K562 (cell line): ENCODE data around the gene RBFA. TPM values are rescaled to one million over a fixed set of nuclear protein-coding genes. Genes with fewer than 3 reads are reported as not detected.

Experiments used
- ARID1B ChIP-seq: fragments of 450-650 bp; IDR thresholded peaks from 2 replicates; pipeline ENCODE4 v1.6.1; 2016; ENCODE audit warnings: antibody characterized with exemption, mild to moderate bottlenecking, inconsistent platforms
- ASH1L ChIP-seq: fragments of 450-650 bp; IDR thresholded peaks from 2 replicates; pipeline ENCODE4 v1.6.1; 2018; ENCODE audit warnings: borderline replicate concordance, mild to moderate bottlenecking, low read depth; ENCODE audit not compliant: partially characterized antibody
- BRD9 ChIP-seq: fragments of 450-650 bp; IDR thresholded peaks from 2 replicates; pipeline ENCODE4 v1.6.1; 2018; ENCODE audit warnings: low read depth; ENCODE audit not compliant: partially characterized antibody
- CBFA2T3 ChIP-seq: fragments of 450-650 bp; IDR thresholded peaks from 2 replicates; pipeline ENCODE4 v1.6.1; 2017
- CBFB ChIP-seq: sonication (generic); formaldehyde crosslinking; IDR thresholded peaks from 2 replicates; pipeline ENCODE4 v1.4.0; 2020; ENCODE audit warnings: mild to moderate bottlenecking, missing genetic modification reagents
- CHCHD3 ChIP-seq: fragments of 250-450 bp; sonication (Bioruptor Pico); IDR thresholded peaks from 2 replicates; pipeline ENCODE4 v2.1.2; 2022; ENCODE audit warnings: mild to moderate bottlenecking
- GATA2 ChIP-seq: sonication (generic); formaldehyde crosslinking; IDR thresholded peaks from 2 replicates; pipeline ENCODE4 v1.4.0; 2020; ENCODE audit warnings: mild to moderate bottlenecking, missing genetic modification reagents
- KDM2B ChIP-seq: fragments of 250-450 bp; sonication (Bioruptor Pico); IDR thresholded peaks from 2 replicates; pipeline ENCODE4 v1.8.0; 2021; ENCODE audit warnings: mild to moderate bottlenecking, moderate library complexity
- KDM4B ChIP-seq, 2 experiments: fragments of 450-650 bp in 1 of 2; sonication (generic) in 1 of 2; IDR thresholded peaks; 2 replicates each; pipeline ENCODE4 v1.6.1; 2016 to 2017; ENCODE audit warnings: borderline replicate concordance in 2 of 2, antibody characterized with exemption in 1 of 2, low read depth in 1 of 2, mild to moderate bottlenecking in 1 of 2
- MCM7 ChIP-seq, 2 experiments: fragments of 450-650 bp; IDR thresholded peaks; 2 replicates each; pipeline ENCODE4 v1.6.1; 2016 to 2018
- MECOM ChIP-seq: fragments of 250-450 bp; sonication (Bioruptor Pico); IDR thresholded peaks from 2 replicates; pipeline ENCODE4 v1.8.0; 2022; ENCODE audit warnings: inconsistent platforms
- MTA2 ChIP-seq: fragments of 450-650 bp; IDR thresholded peaks from 2 replicates; pipeline ENCODE4 v1.6.1; 2016; ENCODE audit warnings: low read depth
- NCOA6 ChIP-seq: fragments of 450-650 bp; IDR thresholded peaks from 2 replicates; pipeline ENCODE4 v1.6.1; 2017; ENCODE audit warnings: mild to moderate bottlenecking
- PCBP1 ChIP-seq: fragments of 200-400 bp; formaldehyde crosslinking; IDR thresholded peaks from 2 replicates; pipeline ENCODE4 v1.6.1; 2018; ENCODE audit warnings: mild to moderate bottlenecking, low read depth, low read length; ENCODE audit not compliant: poor library complexity, severe bottlenecking
- POLR2B ChIP-seq: fragments of 450-650 bp; IDR thresholded peaks from 2 replicates; pipeline ENCODE4 v1.6.1; 2018; ENCODE audit warnings: low read depth; ENCODE audit not compliant: partially characterized antibody
- RCOR1 ChIP-seq, 2 experiments: IDR thresholded peaks; 2 replicates each; pipeline ENCODE4 v1.6.1; 2012; ENCODE audit warnings: low read depth in 2 of 2, low read length in 2 of 2, borderline replicate concordance in 1 of 2, improper control_type of control experiment in 1 of 2
- RFX7 ChIP-seq: fragments of 250-450 bp; sonication (Bioruptor Pico); IDR thresholded peaks from 2 replicates; pipeline ENCODE4 v1.5.1; 2021; ENCODE audit warnings: mild to moderate bottlenecking
- SOX6 ChIP-seq: fragments of 450-650 bp; IDR thresholded peaks from 2 replicates; pipeline ENCODE4 v1.6.1; 2014; ENCODE audit warnings: mild to moderate bottlenecking
- TFAP4 ChIP-seq: sonication (generic); formaldehyde crosslinking; IDR thresholded peaks from 2 replicates; pipeline ENCODE4 v1.8.0; 2022; ENCODE audit warnings: missing genetic modification reagents, mild to moderate bottlenecking, moderate library complexity, borderline replicate concordance
- THAP12 ChIP-seq: fragments of 250-450 bp; sonication (Bioruptor Pico); IDR thresholded peaks from 2 replicates; pipeline ENCODE4 v1.9.0; 2021; ENCODE audit warnings: mild to moderate bottlenecking, inconsistent platforms
- THRB ChIP-seq: fragments of 450-650 bp; formaldehyde crosslinking; conservative IDR thresholded peaks from 2 replicates; pipeline ENCODE4 v1.4.0; 2022; ENCODE audit warnings: mild to moderate bottlenecking, missing genetic modification characterization
- ZNF253 ChIP-seq: fragments of 250-450 bp; sonication (Bioruptor Pico); conservative IDR thresholded peaks from 2 replicates; pipeline ENCODE4 v1.6.1; 2021; ENCODE audit warnings: mild to moderate bottlenecking
- ZNF316 ChIP-seq: fragments of 450-650 bp; IDR thresholded peaks from 2 replicates; pipeline ENCODE4 v1.6.1; 2016
- polyA plus RNA-seq, 8 experiments: library from polyadenylated mRNA; depleted of rRNA in 4 of 8; stranded (reverse) in 5 of 8; unstranded in 3 of 8; fragments of >200 nt; fragmentation: Nextera tagmentation in 2 of 8; fragmentation: Illumina TruSeq in 1 of 8; extraction: Ambion mirVana in 2 of 8; extraction: Trizol in 1 of 8; gene quantifications; 2 replicates each; pipeline versions ENCODE4 v1.2.1 to v1.2.3, GENCODE V29; 2011 to 2014; ENCODE audit warnings: inconsistent platforms in 1 of 8, missing spikeins in 1 of 8
- total RNA-seq, 7 experiments: library from RNA; depleted of rRNA in 6 of 7; stranded (reverse); fragments of >200 nt in 6 of 7; fragmentation: Illumina TruSeq in 2 of 7; extraction: Trizol in 2 of 7; gene quantifications; 2 replicates each; pipeline versions ENCODE4 v1.2.1 to v1.2.3, GENCODE V29; 2011 to 2021; ENCODE audit warnings: low replicate concordance in 1 of 7
- TF ChIP-seq, protein P1 (sequence below): fragments of 200-800 bp; sonication (Bioruptor generic); IDR thresholded peaks from 2 replicates; pipeline ENCODE4 v1.6.1; 2017; ENCODE audit warnings: missing genetic modification characterization, missing compliant biosample characterization

Gene RBFA
- total and polyA plus RNA-seq, 9 of the 15 experiments (the other 6 are each of a cell fraction or from before 2014, with no cell fraction given) = 3.4 to 41.9 (median 25.8) TPM

- TF ChIP-seq THAP12 (no peak), MECOM (no peak), NCOA6 (no peak), CBFB (CRISPR knock-in tag) (no peak), GATA2 (CRISPR knock-in tag) (no peak), MCM7 (IDR thresholded peaks at IDR 0.05) (no peak), KDM4B (IDR thresholded peaks at IDR 0.05; ENCODE audit: borderline replicate concordance in 2 of 2, low read depth in 1 of 2) (no peak), PCBP1 (no peak), BRD9 (no peak), THRB (CRISPR knock-in tag) (no peak), CHCHD3 (no peak), KDM2B (CRISPR knock-in tag) (no peak), ZNF253 (CRISPR knock-in tag) (no peak), MTA2 (no peak), RFX7 (no peak), ASH1L (no peak), TFAP4 (CRISPR knock-in tag) (no peak), ZNF316 (0 out of 2 replicates have a peak, but pooled peaks have one; percentile 9), ARID1B (no peak), RCOR1 (IDR thresholded peaks at IDR 0.05; ENCODE audit: borderline replicate concordance in 1 of 2, low read depth in 2 of 2, low read length in 2 of 2) (peak in 1 of 2 experiments; percentile 57; a peak in 1 of 4 replicates), POLR2B (no peak), SOX6 (0 out of 2 replicates have a peak, but pooled peaks have one; percentile 7), CBFA2T3 (no peak; the same call in 1 of the 2 replicates)
- TF ChIP-seq, protein P1, sequence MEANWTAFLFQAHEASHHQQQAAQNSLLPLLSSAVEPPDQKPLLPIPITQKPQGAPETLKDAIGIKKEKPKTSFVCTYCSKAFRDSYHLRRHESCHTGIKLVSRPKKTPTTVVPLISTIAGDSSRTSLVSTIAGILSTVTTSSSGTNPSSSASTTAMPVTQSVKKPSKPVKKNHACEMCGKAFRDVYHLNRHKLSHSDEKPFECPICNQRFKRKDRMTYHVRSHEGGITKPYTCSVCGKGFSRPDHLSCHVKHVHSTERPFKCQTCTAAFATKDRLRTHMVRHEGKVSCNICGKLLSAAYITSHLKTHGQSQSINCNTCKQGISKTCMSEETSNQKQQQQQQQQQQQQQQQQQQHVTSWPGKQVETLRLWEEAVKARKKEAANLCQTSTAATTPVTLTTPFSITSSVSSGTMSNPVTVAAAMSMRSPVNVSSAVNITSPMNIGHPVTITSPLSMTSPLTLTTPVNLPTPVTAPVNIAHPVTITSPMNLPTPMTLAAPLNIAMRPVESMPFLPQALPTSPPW = no peak
These were observed 24.3 kb upstream of the RBFA start (continued) for GRCh38 chr18:80009661-80010550.
